Osteocyte (in vitro differentiated cells): ENCODE measurements around the gene FAH. TPM values are rescaled to one million over a fixed set of nuclear protein-coding genes. Genes with fewer than 3 reads are reported as not detected.

Source experiments
- DNase-seq: peaks from one replicate; pipeline ENCODE4 v3.0.0; 2021; ENCODE audit warnings: mixed read lengths; ENCODE audit not compliant: unreplicated experiment; ENCODE audit errors: extremely low spot score
- H3K27ac Mint-ChIP-seq: one replicate; pipeline ENCODE4 v1.8.0; 2021; ENCODE audit warnings: mild to moderate bottlenecking, mixed read lengths; ENCODE audit not compliant: unreplicated experiment
- H3K27me3 Mint-ChIP-seq: one replicate; pipeline ENCODE4 v1.8.0; 2021; ENCODE audit warnings: mixed read lengths; ENCODE audit not compliant: unreplicated experiment
- H3K36me3 Mint-ChIP-seq: one replicate; pipeline ENCODE4 v1.8.0; 2021; ENCODE audit warnings: mixed read lengths; ENCODE audit not compliant: unreplicated experiment
- H3K4me1 Mint-ChIP-seq: one replicate; pipeline ENCODE4 v1.8.0; 2021; ENCODE audit warnings: mixed read lengths; ENCODE audit not compliant: unreplicated experiment
- H3K4me3 Mint-ChIP-seq: one replicate; pipeline ENCODE4 v1.8.0; 2021; ENCODE audit warnings: mild to moderate bottlenecking, moderate library complexity, mixed read lengths; ENCODE audit not compliant: unreplicated experiment
- H3K9me3 Mint-ChIP-seq: one replicate; pipeline ENCODE4 v1.8.0; 2021; ENCODE audit warnings: mixed read lengths; ENCODE audit not compliant: unreplicated experiment
- CTCF ChIP-seq: fragments of 200-600 bp; sonication (generic); IDR thresholded peaks from 2 replicates; pipeline ENCODE4 v1.5.0; 2021; ENCODE audit warnings: antibody characterized with exemption, mild to moderate bottlenecking, moderate library complexity
- total RNA-seq: library from RNA; stranded (reverse); gene quantifications from 2 replicates; pipeline ENCODE4 v1.2.1, GENCODE V29; 2021

FAH gene
- total RNA-seq, 1 donor from 2014 or later, result 9.5 TPM

DNA sequence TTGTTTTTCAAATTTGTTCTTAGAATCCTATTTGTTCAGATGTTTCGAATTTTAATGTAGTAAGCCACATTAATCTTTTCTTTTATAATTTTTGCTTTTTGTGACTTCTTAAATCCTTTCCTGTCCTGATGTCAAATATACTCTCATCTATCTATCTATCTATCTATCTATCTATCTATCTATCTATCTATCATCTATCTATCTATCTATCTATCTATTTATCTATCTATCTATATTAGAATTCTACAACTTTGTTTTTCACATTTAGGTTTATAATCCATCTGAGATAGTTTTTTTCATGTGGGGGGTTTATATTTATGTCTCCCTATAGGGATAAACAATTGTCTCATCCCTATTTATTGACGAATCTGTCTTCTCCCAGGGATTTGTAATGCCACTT lies 67.2 kb downstream of the FAH start:
- DNase-seq, result no peak
- no peak overlapping the region for H3K4me3 Mint-ChIP-seq
- no peaks in the 10 kb centered on the region for H3K9me3 Mint-ChIP-seq
- no peak for TF ChIP-seq CTCF
- no peak overlapping the region for H3K27ac Mint-ChIP-seq
- H3K4me1 Mint-ChIP-seq, result no peaks in the 10 kb centered on the region
- H3K36me3 Mint-ChIP-seq, result no peaks in the 10 kb centered on the region
- peaks cover 27% of the 10 kb centered on the region for H3K27me3 Mint-ChIP-seq

GRCh38 chr15:80228959-80229610 lies 76.3 kb downstream of the FAH start:
- Mint-ChIP-seq H3K4me3 (no peak overlapping the region), H3K27ac (no peak overlapping the region), H3K27me3 (peaks cover 86% of the 10 kb centered on the region), H3K36me3 (no peaks in the 10 kb centered on the region), H3K4me1 (no peaks in the 10 kb centered on the region), H3K9me3 (peaks cover 5% of the 10 kb centered on the region)
- no peak for TF ChIP-seq CTCF
- no peak for DNase-seq

DNA sequence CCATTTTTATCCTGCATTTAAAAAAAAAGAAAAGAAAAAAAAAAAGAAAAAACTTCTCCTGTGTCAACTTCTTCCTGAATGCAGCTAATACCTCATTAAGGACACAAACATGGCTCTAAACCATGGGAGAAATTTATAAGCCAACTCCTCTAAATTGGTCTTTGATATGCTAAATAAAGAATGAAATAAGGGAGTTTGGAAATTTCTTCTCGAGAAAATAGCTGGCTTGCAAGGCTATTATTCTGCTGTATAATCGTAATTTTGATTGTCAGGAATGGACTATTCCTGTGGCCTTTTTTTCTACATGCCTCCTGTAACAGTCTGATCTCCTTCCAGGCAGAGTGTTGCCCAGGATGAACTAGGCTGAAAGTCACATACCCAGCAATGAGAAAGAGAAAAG lies 78.6 kb downstream of the FAH start:
- Mint-ChIP-seq H3K9me3 (no peaks in the 10 kb centered on the region), H3K27me3 (peaks cover 81% of the 10 kb centered on the region), H3K4me3 (no peak overlapping the region), H3K27ac (no peak overlapping the region), H3K4me1 (no peaks in the 10 kb centered on the region), H3K36me3 (no peaks in the 10 kb centered on the region)
- TF ChIP-seq CTCF, result no peak
- DNase-seq, result no peak

- peaks cover 60% of the 10 kb centered on the region for H3K27me3 Mint-ChIP-seq
- DNase-seq, result no peak
- H3K4me3 Mint-ChIP-seq, result no peak overlapping the region
- no peak for TF ChIP-seq CTCF
- no peaks in the 10 kb centered on the region for H3K4me1 Mint-ChIP-seq
- no peaks in the 10 kb centered on the region for H3K9me3 Mint-ChIP-seq
- H3K27ac Mint-ChIP-seq, result no peak overlapping the region
- H3K36me3 Mint-ChIP-seq, result no peaks in the 10 kb centered on the region
Observed at GRCh38 chr15:80233581-80233980, 80.8 kb downstream of the FAH start.

DNA sequence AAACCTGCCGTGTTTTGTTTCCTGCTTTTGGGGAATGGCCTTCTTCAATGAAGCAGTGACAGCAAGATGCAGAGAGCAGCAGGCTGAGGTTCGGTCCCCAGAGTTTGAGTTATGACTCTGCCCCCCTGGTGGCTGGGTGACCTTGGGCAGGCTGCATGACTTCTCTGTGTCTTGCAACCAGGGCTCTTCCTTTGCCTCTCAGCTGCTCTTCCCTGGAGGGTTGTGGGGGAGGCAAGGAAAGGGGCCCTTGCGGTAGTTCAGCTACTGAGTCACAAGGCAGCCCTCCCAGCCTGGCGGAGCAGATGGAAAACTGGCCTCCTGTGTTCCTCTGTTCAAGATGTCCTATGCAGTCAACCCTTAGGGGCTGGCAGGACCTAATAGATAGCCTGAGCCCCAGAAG lies 82.1 kb downstream of the FAH start:
- no peaks in the 10 kb centered on the region for H3K9me3 Mint-ChIP-seq
- H3K36me3 Mint-ChIP-seq, result no peaks in the 10 kb centered on the region
- no peaks in the 10 kb centered on the region for H3K4me1 Mint-ChIP-seq
- H3K4me3 Mint-ChIP-seq, result no peak overlapping the region
- peaks cover 56% of the 10 kb centered on the region for H3K27me3 Mint-ChIP-seq
- H3K27ac Mint-ChIP-seq, result no peak overlapping the region
- DNase-seq, result peak; percentile 73
- peak; percentile 32 for TF ChIP-seq CTCF

Other genes starting within 250 kb of the FAH start
- gene BCL2A1, start 181.8 kb upstream of the FAH start, total RNA-seq, result not detected in 2 replicates
- 63.8 and 65.9 TPM in 2 replicates for gene ZFAND6, start 93.3 kb upstream of the FAH start, total RNA-seq
- gene CTXND1, start 99.2 kb downstream of the FAH start, total RNA-seq, result 0.18 and 0.24 TPM in 2 replicates